Measurements from ENCODE around the gene RYR2.
A peak's percentile ranks its signal among the peaks of the same experiment; 100 is the strongest.
"Not testable (repeated sequence)": the region's sequence is repeated elsewhere in the genome, so short reads cannot be mapped to it uniquely, and the experiment has no call there.

RYR2 gene

GRCh38 chr1:237820634-237821033 lies 778.6 kb downstream of the RYR2 start:
- FAIRE-seq = not testable (repeated sequence)

GRCh38 chr1:237832858-237833257 lies 790.9 kb downstream of the RYR2 start:
- no peak for FAIRE-seq

GRCh38 chr1:237834048-237834447 lies 792.1 kb downstream of the RYR2 start:
- no peak for FAIRE-seq

- no peak for FAIRE-seq
Observed at GRCh38 chr1:237834461-237834860, 792.5 kb downstream of the RYR2 start.

GRCh38 chr1:237838320-237838719 lies 796.3 kb downstream of the RYR2 start:
- no peak for FAIRE-seq

- FAIRE-seq = no peak
Observed at GRCh38 chr1:237838904-237839534, 797.0 kb downstream of the RYR2 start.

- FAIRE-seq = no peak
Observed at GRCh38 chr1:237841485-237841884, 799.5 kb downstream of the RYR2 start.

- FAIRE-seq = not testable (repeated sequence)
Observed at GRCh38 chr1:237843516-237843915, 801.5 kb downstream of the RYR2 start.

GRCh38 chr1:237851210-237851845 lies 809.3 kb downstream of the RYR2 start:
- FAIRE-seq = peak; percentile 78

GRCh38 chr1:237852342-237852741 lies 810.4 kb downstream of the RYR2 start:
- no peak for FAIRE-seq

- no peak for FAIRE-seq
Observed at GRCh38 chr1:237857455-237857854, 815.5 kb downstream of the RYR2 start.

- no peak for FAIRE-seq
Observed at GRCh38 chr1:237858992-237859391, 817.0 kb downstream of the RYR2 start.

GRCh38 chr1:237861944-237862343 lies 820.0 kb downstream of the RYR2 start:
- no peak for FAIRE-seq

- no peak for FAIRE-seq
Observed at GRCh38 chr1:237863234-237863633, 821.2 kb downstream of the RYR2 start.

- FAIRE-seq = no peak
Observed at GRCh38 chr1:237864338-237865244, 822.6 kb downstream of the RYR2 start.

GRCh38 chr1:237867380-237867888 lies 825.5 kb downstream of the RYR2 start:
- no peak for FAIRE-seq

GRCh38 chr1:237868817-237869600 lies 827.0 kb downstream of the RYR2 start:
- no peak for FAIRE-seq

- no peak for FAIRE-seq
Observed at GRCh38 chr1:237873487-237874211, 831.7 kb downstream of the RYR2 start.

- FAIRE-seq = no peak
Observed at GRCh38 chr1:237875291-237875690, 833.3 kb downstream of the RYR2 start.

GRCh38 chr1:237877631-237878030 lies 835.6 kb downstream of the RYR2 start:
- no peak for FAIRE-seq

GRCh38 chr1:237878406-237878805 lies 836.4 kb downstream of the RYR2 start:
- no peak for FAIRE-seq

- no peak for FAIRE-seq
Observed at GRCh38 chr1:237879195-237879594, 837.2 kb downstream of the RYR2 start.

All from TTC549 (cell line).